GM23248 (cell line): ENCODE measurements around the gene SIDT1. TPM values are rescaled to one million over a fixed set of nuclear protein-coding genes. Genes with fewer than 3 reads are reported as not detected.

ENCODE experiments used
- DNase-seq: peaks from one replicate; pipeline ENCODE4 v3.0.0-alpha.2; 2015
- H2AFZ ChIP-seq: fragments of 200-600 bp; sonication (generic); 2 replicates; pipeline ENCODE4 v1.6.1; 2016; ENCODE audit warnings: antibody characterized with exemption
- H3F3A ChIP-seq: fragments of 200-600 bp; sonication (generic); 2 replicates; pipeline ENCODE4 v1.6.1; 2016; ENCODE audit warnings: mild to moderate bottlenecking, antibody characterized with exemption, mixed run types; ENCODE audit not compliant: insufficient read depth
- H3K27ac ChIP-seq: fragments of 200-600 bp; sonication (generic); 2 replicates; pipeline ENCODE4 v1.5.1; 2016; ENCODE audit warnings: mild to moderate bottlenecking
- H3K27me3 ChIP-seq: fragments of 200-600 bp; sonication (generic); replicated peaks from 2 replicates; pipeline ENCODE4 v1.6.1; 2016; ENCODE audit warnings: mild to moderate bottlenecking; ENCODE audit not compliant: insufficient read depth
- H3K36me3 ChIP-seq: fragments of 200-600 bp; sonication (generic); 2 replicates; pipeline ENCODE4 v1.6.1; 2016; ENCODE audit warnings: low read depth, mild to moderate bottlenecking
- H3K4me1 ChIP-seq: fragments of 200-600 bp; sonication (generic); 2 replicates; pipeline ENCODE4 v1.6.1; 2016; ENCODE audit warnings: mild to moderate bottlenecking; ENCODE audit not compliant: insufficient read depth
- H3K4me2 ChIP-seq: fragments of 200-600 bp; sonication (generic); one replicate; pipeline ENCODE4 v1.6.1; 2016; ENCODE audit warnings: mild to moderate bottlenecking; ENCODE audit not compliant: unreplicated experiment
- H3K4me3 ChIP-seq: fragments of 200-600 bp; sonication (generic); 2 replicates; pipeline ENCODE4 v1.5.1; 2016; ENCODE audit warnings: mild to moderate bottlenecking
- H3K79me2 ChIP-seq: fragments of 200-600 bp; sonication (generic); 2 replicates; pipeline ENCODE4 v1.6.1; 2016; ENCODE audit warnings: mild to moderate bottlenecking; ENCODE audit not compliant: insufficient read depth
- H3K9ac ChIP-seq: fragments of 200-600 bp; sonication (generic); 2 replicates; pipeline ENCODE4 v1.6.1; 2016; ENCODE audit warnings: mild to moderate bottlenecking
- H3K9me2 ChIP-seq: fragments of 200-600 bp; sonication (generic); 2 replicates; pipeline ENCODE4 v1.6.1; 2016; ENCODE audit warnings: mixed run types, mild to moderate bottlenecking, moderate library complexity; ENCODE audit not compliant: insufficient read depth
- H3K9me3 ChIP-seq: fragments of 200-600 bp; sonication (generic); one replicate; pipeline ENCODE4 v1.6.1; 2017; ENCODE audit warnings: low read depth
- H4K20me1 ChIP-seq: fragments of 200-600 bp; sonication (generic); 2 replicates; pipeline ENCODE4 v1.6.0; 2016; ENCODE audit not compliant: insufficient read depth
- EZH2 ChIP-seq: fragments of 200-600 bp; sonication (generic); IDR thresholded peaks from 2 replicates; pipeline ENCODE4 v1.6.1; 2018; ENCODE audit warnings: antibody characterized with exemption, mild to moderate bottlenecking; ENCODE audit not compliant: insufficient read depth, poor library complexity, severe bottlenecking
- EZH2phosphoT487 ChIP-seq: fragments of 200-600 bp; sonication (generic); IDR thresholded peaks from 2 replicates; pipeline ENCODE4 v1.6.1; 2018; ENCODE audit warnings: antibody characterized with exemption, moderate library complexity, mild to moderate bottlenecking, low read depth; ENCODE audit not compliant: insufficient read depth
- WGBS, 2 experiments: methylation state at CpG; one replicate each; pipeline ENCODE4 v1.1.6; 2015 to 2017; ENCODE audit warnings: low lambda C conversion rate in 2 of 2, low coverage in 1 of 2; ENCODE audit errors: missing lambda C conversion rate in 2 of 2; 5-methylcytosine and 5-hydroxymethylcytosine counted together
- in situ Hi-C: fragments of 300-500 bp; cut with MboI; formaldehyde crosslinking; loops from 2 replicates; pipeline ENCODE4 v1.15.0; 2020
- polyA plus RNA-seq: library from polyadenylated mRNA; unstranded; fragments of >200 nt; fragmentation: Nextera tagmentation; extraction: Ambion mirVana; gene quantifications from 2 replicates; pipeline ENCODE4 v1.2.1, GENCODE V29; 2016
- total RNA-seq: library from RNA; depleted of rRNA; stranded (reverse); fragments of >200 nt; shearing (Covaris generic); gene quantifications from 2 replicates; pipeline ENCODE4 v1.2.3, GENCODE V29; 2014

Gene SIDT1
- total and polyA plus RNA-seq, 2 experiments from 2014 or later = not detected

GRCh38 chr3:113597596-113598354 lies 65.4 kb downstream of the SIDT1 start:
- H3K4me1 ChIP-seq = no peaks in the 10 kb centered on the region
- 7 to 8% methylated on average over 4 of the region's 4 CpGs for WGBS, 2 experiments
- H3K9me3 ChIP-seq = no peaks in the 10 kb centered on the region
- no peak overlapping the region for H3K4me3 ChIP-seq
- peaks cover 33% of the 10 kb centered on the region for H3K27me3 ChIP-seq
- TF ChIP-seq EZH2 (no peak), EZH2phosphoT487 (no peak)
- H3K27ac ChIP-seq = no peak overlapping the region
- no peaks in the 10 kb centered on the region for H4K20me1 ChIP-seq
- no peak overlapping the region for H2AFZ ChIP-seq
- no peaks in the 10 kb centered on the region for H3F3A ChIP-seq
- H3K4me2 ChIP-seq = no peak overlapping the region
- H3K9me2 ChIP-seq = no peaks in the 10 kb centered on the region
- no peak overlapping the region for H3K9ac ChIP-seq
- in situ Hi-C loops = no loop called here
- H3K79me2 ChIP-seq = no peaks in the 10 kb centered on the region
- H3K36me3 ChIP-seq = no peaks in the 10 kb centered on the region
- DNase-seq = no peak

GRCh38 chr3:113600418-113601182 lies 68.2 kb downstream of the SIDT1 start:
- no peak overlapping the region for H3K9ac ChIP-seq
- no peaks in the 10 kb centered on the region for H3K9me3 ChIP-seq
- H3K79me2 ChIP-seq = no peaks in the 10 kb centered on the region
- H3K27ac ChIP-seq = no peak overlapping the region
- DNase-seq = no peak
- no peaks in the 10 kb centered on the region for H3K36me3 ChIP-seq
- H3K4me3 ChIP-seq = no peak overlapping the region
- H3K27me3 ChIP-seq = peaks cover 36% of the 10 kb centered on the region
- no peaks in the 10 kb centered on the region for H4K20me1 ChIP-seq
- in situ Hi-C loops = loop anchor here (25.0 kb wide), 1 partner anchor 563 kb away; no protein-coding TSS in a partner anchor
- no peaks in the 10 kb centered on the region for H3F3A ChIP-seq
- H3K4me2 ChIP-seq = no peak overlapping the region
- 16 to 21% methylated on average over 2 of the region's 2 CpGs for WGBS, 2 experiments
- no peak overlapping the region for H2AFZ ChIP-seq
- no peaks in the 10 kb centered on the region for H3K9me2 ChIP-seq
- TF ChIP-seq EZH2 (no peak), EZH2phosphoT487 (no peak)
- H3K4me1 ChIP-seq = no peaks in the 10 kb centered on the region

GRCh38 chr3:113601240-113601639 lies 68.9 kb downstream of the SIDT1 start:
- no peaks in the 10 kb centered on the region for H4K20me1 ChIP-seq
- H3K9me3 ChIP-seq = no peaks in the 10 kb centered on the region
- no peak overlapping the region for H2AFZ ChIP-seq
- in situ Hi-C loops = loop anchor here (25.0 kb wide), 1 partner anchor 564 kb away; no protein-coding TSS in a partner anchor
- no peaks in the 10 kb centered on the region for H3K79me2 ChIP-seq
- H3K9ac ChIP-seq = no peak overlapping the region
- H3K4me1 ChIP-seq = no peaks in the 10 kb centered on the region
- no peaks in the 10 kb centered on the region for H3K9me2 ChIP-seq
- no peak for TF ChIP-seq EZH2
- TF ChIP-seq EZH2phosphoT487 = no peak
- no peak overlapping the region for H3K27ac ChIP-seq
- no peaks in the 10 kb centered on the region for H3K36me3 ChIP-seq
- H3K4me3 ChIP-seq = no peak overlapping the region
- H3F3A ChIP-seq = no peaks in the 10 kb centered on the region
- H3K27me3 ChIP-seq = peaks cover 36% of the 10 kb centered on the region
- WGBS, 2 experiments = 40 to 47% methylated on average over 2 of the region's 2 CpGs
- no peak for DNase-seq
- H3K4me2 ChIP-seq = no peak overlapping the region

GRCh38 chr3:113602256-113602655 lies 69.9 kb downstream of the SIDT1 start:
- no peaks in the 10 kb centered on the region for H3K9me2 ChIP-seq
- H2AFZ ChIP-seq = no peak overlapping the region
- no peaks in the 10 kb centered on the region for H3K36me3 ChIP-seq
- no peaks in the 10 kb centered on the region for H3K9me3 ChIP-seq
- whole genome bisulfite sequencing, 2 experiments = 42 to 55% methylated on average over 2 of the region's 2 CpGs
- in situ Hi-C loops = loop anchor here (25.0 kb wide), 1 partner anchor 565 kb away; no protein-coding TSS in a partner anchor
- no peaks in the 10 kb centered on the region for H3K4me1 ChIP-seq
- DNase-seq = no peak
- H3K79me2 ChIP-seq = no peaks in the 10 kb centered on the region
- no peaks in the 10 kb centered on the region for H3F3A ChIP-seq
- no peak for TF ChIP-seq EZH2
- no peak for TF ChIP-seq EZH2phosphoT487
- H3K27me3 ChIP-seq = peaks cover 36% of the 10 kb centered on the region
- H3K27ac ChIP-seq = no peak overlapping the region
- H4K20me1 ChIP-seq = no peaks in the 10 kb centered on the region
- no peak overlapping the region for H3K4me2 ChIP-seq
- H3K9ac ChIP-seq = no peak overlapping the region
- H3K4me3 ChIP-seq = no peak overlapping the region
